OCI-LY1 (cell line): ENCODE measurements around the gene SIRPA.

Experiments
- CTCF ChIP-seq: fragments of 200-600 bp; sonication (generic), shearing (Covaris generic); IDR thresholded peaks from 2 replicates; pipeline ENCODE4 v1.5.1; 2017; ENCODE audit warnings: mild to moderate bottlenecking, antibody characterized with exemption, low read length, moderate library complexity, mixed read lengths
- EZH2 ChIP-seq: fragments of 200-600 bp; sonication (generic), shearing (Covaris generic); IDR thresholded peaks from 2 replicates; pipeline ENCODE4 v1.8.0; 2017; ENCODE audit warnings: borderline replicate concordance, mixed run types, mild to moderate bottlenecking, antibody characterized with exemption, low read length, moderate library complexity, mixed read lengths

- no peak for TF ChIP-seq CTCF
- no peak for TF ChIP-seq EZH2
These were observed 31.0 kb downstream of the SIRPA start for GRCh38 chr20:1926237-1926636.
